Tongue (tissue), 2 donors: ENCODE measurements around the gene VSTM2B. TPM values are rescaled to one million over a fixed set of nuclear protein-coding genes. Genes with fewer than 3 reads are reported as not detected.
"Not testable (repeated sequence)": the region's sequence is repeated elsewhere in the genome, so short reads cannot be mapped to it uniquely, and the experiment has no call there.

Experiments used
- DNase-seq: peaks from one replicate; pipeline ENCODE4 v3.0.0-alpha.2; 2015
- total RNA-seq: library from RNA; depleted of rRNA; stranded (reverse); fragments of >200 nt; gene quantifications from one replicate; pipeline ENCODE4 v1.2.3, GENCODE V29; 2014

The VSTM2B gene
- total RNA-seq, 1 donor from 2014 or later, result not detected

GRCh38 chr19:29531458-29532025 is 5.7 kb downstream of the VSTM2B start:
- no peak for DNase-seq

DNA sequence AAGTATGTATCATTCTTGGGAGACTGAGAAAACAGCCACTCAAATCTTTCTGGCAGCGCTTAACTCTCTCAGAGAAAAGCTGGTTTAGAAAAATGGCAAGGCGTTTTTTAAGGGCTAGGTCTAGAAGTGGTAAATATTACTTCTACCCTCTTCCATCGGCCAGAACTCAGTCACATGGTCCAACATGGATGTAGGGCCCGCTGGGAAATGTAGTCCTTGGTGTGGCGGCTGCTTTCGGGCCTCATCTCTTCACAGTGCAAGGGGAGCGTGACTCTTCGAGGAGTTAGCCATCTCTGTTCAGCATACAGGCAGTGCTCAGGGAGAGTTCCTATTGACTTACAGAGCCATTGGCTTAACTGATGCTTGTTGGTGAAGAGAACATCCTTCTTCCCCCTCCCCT is 6.3 kb downstream of the VSTM2B start:
- no peak for DNase-seq

GRCh38 chr19:29532956-29533355 is 7.2 kb downstream of the VSTM2B start:
- DNase-seq, result no peak

- DNase-seq, result no peak
Observed at GRCh38 chr19:29533578-29534544, 8.1 kb downstream of the VSTM2B start.

GRCh38 chr19:29535214-29535831 is 9.5 kb downstream of the VSTM2B start:
- no peak for DNase-seq

DNA sequence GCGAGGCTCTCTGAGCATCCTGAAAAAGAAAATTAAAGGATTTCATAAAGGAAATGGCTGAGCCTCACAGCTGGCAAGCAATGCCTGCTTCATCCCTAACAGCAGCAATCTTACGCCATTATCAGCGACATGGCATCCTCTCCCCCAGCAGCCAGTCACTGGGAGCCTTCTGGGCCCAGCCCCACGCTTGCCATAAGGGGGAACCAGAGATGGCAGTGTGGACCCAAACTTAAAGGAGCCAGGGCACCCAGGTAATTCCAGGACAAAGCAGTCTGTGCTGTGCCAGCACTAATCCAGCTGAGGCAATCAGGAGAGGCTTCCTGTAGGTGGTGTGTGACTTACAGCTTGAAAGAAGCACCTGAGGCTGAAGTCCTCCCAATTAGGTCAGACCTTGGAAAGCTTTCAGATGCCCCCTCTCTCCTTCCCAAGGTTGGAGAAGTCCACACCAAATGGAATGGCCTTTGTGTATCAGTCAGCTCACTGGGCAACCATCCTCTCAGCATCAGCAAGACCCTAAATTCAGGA is 10.3 kb downstream of the VSTM2B start:
- no peak for DNase-seq

DNA sequence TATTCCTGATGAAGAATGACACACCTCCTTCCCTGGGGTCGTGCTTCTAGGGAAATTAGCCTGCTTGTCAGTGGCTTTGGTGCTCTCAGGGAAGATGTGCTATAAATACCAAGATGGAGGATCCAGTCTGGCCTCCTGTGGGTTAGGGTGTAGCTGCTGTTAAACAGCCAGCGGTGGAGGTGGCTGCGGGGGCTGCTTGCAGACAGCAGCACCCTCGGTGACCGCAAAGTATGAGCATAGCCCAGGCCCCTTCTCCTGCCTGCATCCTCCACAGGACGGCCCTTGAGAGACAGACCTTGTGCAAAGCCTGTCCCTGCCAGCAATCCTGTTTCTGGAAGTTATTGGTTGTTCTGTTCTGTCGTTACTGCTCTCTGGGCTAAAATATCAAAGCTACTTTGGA is 11.4 kb downstream of the VSTM2B start:
- DNase-seq, result no peak

DNA sequence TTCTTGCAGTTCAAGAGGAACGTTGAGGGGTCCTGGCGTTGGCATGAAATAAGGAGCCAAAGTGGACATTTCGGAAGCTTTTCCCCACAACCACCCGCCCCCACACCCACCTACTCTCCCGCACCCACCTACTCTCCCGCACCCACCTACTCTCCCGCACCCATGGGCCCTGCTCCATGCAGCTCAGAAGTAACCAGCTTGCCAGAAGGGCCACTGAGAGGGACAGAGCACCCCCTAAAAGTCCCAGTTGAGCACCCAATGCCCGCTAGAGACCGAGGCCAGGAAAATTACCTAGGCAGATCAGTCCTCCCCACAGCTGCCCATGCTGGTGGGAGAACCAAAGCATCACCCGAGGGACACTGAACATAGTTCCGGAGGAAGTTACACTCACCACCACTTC is 11.8 kb downstream of the VSTM2B start:
- DNase-seq, result no peak

DNA sequence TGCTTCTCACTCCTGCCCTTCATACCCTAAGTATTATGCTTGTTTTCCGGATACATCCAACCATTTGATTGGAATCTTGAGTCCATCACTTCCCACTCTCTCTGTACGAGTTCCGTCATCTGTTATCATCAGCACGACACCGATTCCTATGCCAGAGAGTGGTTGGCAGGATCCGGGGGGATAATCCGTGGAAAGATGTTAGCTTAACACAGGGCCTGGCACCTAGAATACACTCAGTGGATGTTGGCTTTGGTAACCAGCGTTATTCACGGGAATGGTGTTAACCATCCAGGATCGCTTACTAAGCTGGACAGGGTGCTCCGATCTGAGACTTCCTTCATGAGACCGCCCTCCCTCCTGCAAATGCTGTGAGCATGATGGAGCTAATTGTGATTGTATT is 12.4 kb downstream of the VSTM2B start:
- no peak for DNase-seq

- no peak for DNase-seq
Observed at GRCh38 chr19:29538651-29539050, 12.9 kb downstream of the VSTM2B start.

- no peak for DNase-seq
Observed at GRCh38 chr19:29539131-29539530, 13.3 kb downstream of the VSTM2B start.

- DNase-seq, result no peak
Observed at GRCh38 chr19:29539670-29540069, 13.9 kb downstream of the VSTM2B start.

DNA sequence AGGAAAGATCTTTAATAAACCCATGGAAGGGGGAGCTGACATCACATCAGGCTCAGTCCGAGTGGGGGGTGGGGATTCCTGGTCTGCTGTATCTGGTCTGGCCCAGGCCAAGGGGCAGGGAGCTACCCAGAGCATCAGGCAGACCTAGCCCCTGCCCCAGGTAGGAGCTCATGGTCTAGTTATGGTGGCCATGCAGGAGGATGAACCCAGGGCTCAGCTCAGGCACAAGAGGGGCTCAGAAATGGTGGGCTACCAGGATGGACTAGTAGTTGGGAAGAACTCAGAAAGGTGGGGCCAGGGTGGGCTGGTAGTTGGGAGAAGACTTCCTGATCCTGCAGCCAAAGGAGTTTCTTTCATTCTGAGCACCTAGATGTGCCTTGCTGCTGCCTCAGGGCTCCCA is 14.3 kb downstream of the VSTM2B start:
- DNase-seq, result no peak

- DNase-seq, result no peak
Observed at GRCh38 chr19:29541473-29542253, 15.9 kb downstream of the VSTM2B start.

GRCh38 chr19:29542327-29542726 is 16.5 kb downstream of the VSTM2B start:
- DNase-seq, result no peak

DNA sequence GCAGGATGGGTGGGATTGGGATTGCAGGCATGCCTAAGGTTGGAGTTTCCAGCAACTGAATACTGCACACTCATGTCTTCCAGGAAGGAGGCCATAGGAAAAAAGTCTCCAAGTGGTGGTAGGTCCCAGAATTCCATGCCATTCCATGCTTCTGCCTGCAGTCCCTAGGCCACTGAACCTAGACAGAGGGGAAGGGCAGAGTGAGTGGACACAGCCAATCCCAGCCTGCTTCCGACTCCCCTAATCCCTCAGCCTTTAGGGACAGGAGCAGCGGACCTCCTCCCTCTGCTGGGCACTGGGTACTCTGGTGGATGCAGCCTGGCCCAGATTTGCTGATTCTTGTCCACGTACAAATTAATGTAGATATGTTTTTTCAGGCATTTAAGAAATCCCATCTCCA is 17.0 kb downstream of the VSTM2B start:
- no peak for DNase-seq

DNA sequence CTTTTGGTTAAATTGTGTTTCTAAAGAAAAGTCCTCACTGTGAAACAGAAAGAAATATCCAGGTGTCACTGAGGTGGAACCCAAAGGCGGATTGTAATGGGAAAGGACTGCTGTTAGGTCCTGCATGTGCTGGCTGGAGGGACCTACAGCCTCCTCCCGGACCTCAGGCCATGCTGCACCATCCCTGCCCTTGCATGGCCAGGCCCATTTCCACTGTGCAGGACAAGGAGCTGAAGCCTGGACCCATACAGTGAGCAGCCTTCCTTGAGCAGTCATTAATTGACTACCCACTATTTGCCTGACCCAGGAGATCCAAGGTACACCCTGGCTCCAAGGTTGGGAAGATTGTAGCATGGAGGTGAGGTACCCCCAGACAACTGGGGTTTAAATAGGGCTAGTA is 17.6 kb downstream of the VSTM2B start:
- DNase-seq, result no peak

DNA sequence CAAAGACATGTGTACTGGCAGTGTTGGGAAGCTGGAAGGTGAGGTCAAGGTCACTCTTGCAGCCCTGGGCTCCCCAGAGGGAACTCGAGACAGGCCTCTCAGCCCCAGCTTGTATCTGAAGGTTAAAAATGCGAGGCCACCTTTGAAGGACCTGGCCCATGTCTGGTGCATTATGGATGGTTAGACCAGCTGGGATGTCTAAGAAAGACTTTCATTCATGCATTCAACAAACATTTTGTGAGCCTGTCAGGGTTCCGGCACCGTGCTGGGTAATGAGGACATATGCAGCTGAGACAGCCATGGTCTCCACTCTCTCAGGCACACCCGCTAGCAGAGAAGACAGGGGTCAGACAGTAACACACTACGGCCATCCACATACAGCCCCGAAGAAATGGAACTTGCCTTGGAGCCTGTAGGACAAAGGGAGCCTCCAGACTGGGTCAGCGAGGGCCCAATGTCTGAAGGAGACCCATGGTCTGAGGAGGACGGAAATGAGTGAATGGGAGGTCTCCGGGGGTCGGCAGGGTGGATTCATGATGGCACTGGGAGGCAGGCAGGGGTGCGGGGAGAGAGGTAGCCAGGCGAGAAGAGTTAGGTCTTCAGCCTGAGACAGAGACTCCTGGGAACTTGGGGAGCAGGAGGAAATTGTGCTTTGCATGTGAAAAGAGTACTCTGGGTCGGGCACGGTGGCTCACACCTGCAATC is 19.0 kb downstream of the VSTM2B start:
- DNase-seq, result no peak

GRCh38 chr19:29545447-29545846 is 19.7 kb downstream of the VSTM2B start:
- not testable (repeated sequence) for DNase-seq

- DNase-seq, result no peak
Observed at GRCh38 chr19:29545866-29546582, 20.2 kb downstream of the VSTM2B start.
